H1 (cell line): ENCODE results near the gene ARHGEF10L. TPM values are rescaled to one million over a fixed set of nuclear protein-coding genes. Genes with fewer than 3 reads are reported as not detected.

ENCODE experiments used
- CTCF ChIA-PET: fragments of 300-600 bp; sonication (Branson Sonifier 250); formaldehyde crosslinking; loops from one replicate; lab custom pipeline; 2021; ENCODE audit not compliant: partially characterized antibody; lab: Charles Lee
- POLR2A ChIA-PET: fragments of 300-600 bp; sonication (Branson Sonifier 250); formaldehyde crosslinking; loops from one replicate; lab custom pipeline; 2021; ENCODE audit warnings: inconsistent platforms; ENCODE audit not compliant: partially characterized antibody; lab: Charles Lee
- DNase-seq, 2 experiments: peaks; one replicate each; pipeline versions ENCODE4 v3.0.0 to v3.0.0-alpha.2; 2010 to 2022; ENCODE audit warnings: low spot score in 2 of 2, low read depth in 1 of 2, mixed read lengths in 1 of 2
- FAIRE-seq: peaks from 2 replicates; lab custom pipeline; 2011; peaks lifted over from hg19 to GRCh38; lab: Jason Lieb, UNC
- H2AFZ ChIP-seq: 2 replicates; pipeline ENCODE4 v1.8.1; 2012; ENCODE audit warnings: low read length, inconsistent platforms
- H2AK5ac ChIP-seq: 2 replicates; pipeline ENCODE4 v1.6.1; 2013; ENCODE audit warnings: low read depth, low read length
- H2BK120ac ChIP-seq: replicated peaks from 2 replicates; pipeline ENCODE3; 2013; ENCODE audit warnings: low read depth, low read length, inconsistent platforms
- H2BK12ac ChIP-seq: 2 replicates; pipeline ENCODE4 v1.6.1; 2013; ENCODE audit warnings: low read depth, low read length
- H2BK15ac ChIP-seq: 2 replicates; pipeline ENCODE4 v1.6.1; 2013; ENCODE audit warnings: low read length
- H2BK20ac ChIP-seq: 2 replicates; pipeline ENCODE4 v1.6.1; 2013; ENCODE audit warnings: low read length
- H2BK5ac ChIP-seq: 2 replicates; pipeline ENCODE4 v1.6.1; 2013; ENCODE audit warnings: low read depth, low read length
- H3K14ac ChIP-seq: 2 replicates; pipeline ENCODE4 v1.6.1; 2013; ENCODE audit warnings: inconsistent platforms; ENCODE audit not compliant: insufficient read length
- H3K18ac ChIP-seq: 2 replicates; pipeline ENCODE4 v1.6.1; 2013; ENCODE audit warnings: low read length; ENCODE audit errors: extremely low read depth
- H3K23ac ChIP-seq: 2 replicates; pipeline ENCODE4 v1.6.1; 2013; ENCODE audit warnings: inconsistent platforms; ENCODE audit not compliant: insufficient read length
- H3K23me2 ChIP-seq: 2 replicates; pipeline ENCODE4 v1.6.1; 2013; ENCODE audit warnings: low read depth, low read length
- H3K27ac ChIP-seq: 2 replicates; pipeline ENCODE4 v1.6.1; 2011; ENCODE audit warnings: low read depth, low read length, inconsistent platforms
- H3K27me3 ChIP-seq, 4 experiments: replicated peaks in 1 of 4; 1 replicate in 1 of 4; 2 replicates in 3 of 4; pipeline versions ENCODE4 v1.6.1 to v1.8.1; 2011 to 2013; ENCODE audit warnings: low read length in 3 of 4, mild to moderate bottlenecking in 3 of 4, inconsistent platforms in 2 of 4, mixed read lengths in 2 of 4, moderate library complexity in 1 of 4; ENCODE audit not compliant: control insufficient read depth in 3 of 4, insufficient read depth in 3 of 4; ENCODE audit errors: extremely low read depth in 1 of 4
- H3K36me3 ChIP-seq, 4 experiments: 2 replicates each; pipeline versions ENCODE4 v1.6.1 to v1.8.1; 2011 to 2013; ENCODE audit warnings: mild to moderate bottlenecking in 4 of 4, low read length in 3 of 4, moderate library complexity in 2 of 4, control low read depth in 1 of 4, inconsistent platforms in 1 of 4; ENCODE audit not compliant: insufficient read depth in 4 of 4, control insufficient read depth in 2 of 4
- H3K4ac ChIP-seq: replicated peaks from 2 replicates; pipeline ENCODE3; 2013; ENCODE audit warnings: low read length, low read depth, mixed read lengths, inconsistent platforms; ENCODE audit not compliant: insufficient read length
- H3K4me1 ChIP-seq, 4 experiments: replicated peaks in 1 of 4; 1 replicate in 1 of 4; 2 replicates in 3 of 4; pipeline versions ENCODE4 v1.6.1 to v1.8.1; 2011 to 2013; ENCODE audit warnings: low read length in 3 of 4, inconsistent platforms in 2 of 4, mixed read lengths in 1 of 4; ENCODE audit not compliant: insufficient read depth in 4 of 4, control insufficient read depth in 3 of 4
- H3K4me2 ChIP-seq, 2 experiments: 2 replicates each; pipeline versions ENCODE4 v1.6.1 to v1.8.1; 2011 to 2013; ENCODE audit warnings: low read depth in 2 of 2, low read length in 2 of 2, control low read depth in 1 of 2, inconsistent platforms in 1 of 2, mild to moderate bottlenecking in 1 of 2; ENCODE audit not compliant: insufficient read depth in 1 of 2
- H3K4me3 ChIP-seq, 4 experiments: fragments of 200-600, 300-600 bp in 1 of 4; sonication (generic), shearing (Covaris generic), sonication (Bioruptor Twin) in 1 of 4; 2 replicates each; pipeline versions ENCODE4 v1.5.1 to v1.8.1; 2011 to 2016; ENCODE audit warnings: low read length in 4 of 4, low read depth in 3 of 4, control low read depth in 2 of 4, inconsistent platforms in 2 of 4, mild to moderate bottlenecking in 2 of 4, mixed read lengths in 1 of 4, moderate library complexity in 1 of 4; ENCODE audit not compliant: insufficient read depth in 2 of 4; ENCODE audit errors: extremely low read depth in 1 of 4
- H3K56ac ChIP-seq: replicated peaks from 2 replicates; pipeline ENCODE3; 2013; ENCODE audit warnings: low read depth, mild to moderate bottlenecking, mixed read lengths, low read length, inconsistent platforms; ENCODE audit not compliant: insufficient read length
- H3K79me1 ChIP-seq: 2 replicates; pipeline ENCODE4 v1.6.1; 2013; ENCODE audit warnings: low read depth, low read length, control low read depth
- H3K79me2 ChIP-seq, 2 experiments: 2 replicates each; pipeline versions ENCODE4 v1.6.1 to v1.8.1; 2012 to 2013; ENCODE audit warnings: low read length in 2 of 2, mild to moderate bottlenecking in 2 of 2, inconsistent platforms in 1 of 2; ENCODE audit not compliant: insufficient read depth in 2 of 2, control insufficient read depth in 1 of 2
- H3K9ac ChIP-seq, 4 experiments: replicated peaks in 1 of 4; 1 replicate in 1 of 4; 2 replicates in 3 of 4; pipeline versions ENCODE4 v1.6.1 to v1.8.1; 2011 to 2013; ENCODE audit warnings: low read depth in 3 of 4, low read length in 3 of 4, control low read depth in 2 of 4, mild to moderate bottlenecking in 2 of 4, moderate library complexity in 2 of 4, inconsistent platforms in 1 of 4; ENCODE audit errors: extremely low read depth in 1 of 4
- H3K9me3 ChIP-seq, 2 experiments: 2 replicates each; pipeline versions ENCODE4 v1.6.1 to v1.8.1; 2012 to 2013; ENCODE audit warnings: mild to moderate bottlenecking in 2 of 2, moderate library complexity in 2 of 2, control low read depth in 1 of 2, inconsistent platforms in 1 of 2, low read depth in 1 of 2, low read length in 1 of 2, mixed read lengths in 1 of 2; ENCODE audit not compliant: insufficient read depth in 2 of 2
- H4K20me1 ChIP-seq, 2 experiments: replicated peaks in 1 of 2; 2 replicates each; pipeline versions ENCODE3 to v1.8.1; 2011 to 2013; ENCODE audit warnings: inconsistent platforms in 2 of 2, low read length in 2 of 2, mild to moderate bottlenecking in 1 of 2; ENCODE audit not compliant: insufficient read depth in 2 of 2, control insufficient read depth in 1 of 2
- H4K5ac ChIP-seq: 2 replicates; pipeline ENCODE4 v1.6.1; 2013; ENCODE audit warnings: low read length, low read depth, mixed read lengths, inconsistent platforms; ENCODE audit not compliant: insufficient read length
- H4K8ac ChIP-seq: 2 replicates; pipeline ENCODE4 v1.8.0; 2013; ENCODE audit warnings: mild to moderate bottlenecking, moderate library complexity, low read length, inconsistent platforms; ENCODE audit not compliant: insufficient read depth; ENCODE audit errors: extremely low read depth
- H4K91ac ChIP-seq: replicated peaks from 2 replicates; pipeline ENCODE3; 2013; ENCODE audit warnings: low read length, mixed read lengths, inconsistent platforms; ENCODE audit not compliant: insufficient read length
- CBX8 ChIP-seq: fragments of 300-800, 300-1000 bp; sonication (generic); IDR thresholded peaks from 2 replicates; pipeline ENCODE4 v1.7.1; 2016; ENCODE audit warnings: low read depth, low read length, borderline replicate concordance
- GABPA ChIP-seq: IDR thresholded peaks from 2 replicates; pipeline ENCODE4 v1.6.1; 2011; ENCODE audit warnings: mild to moderate bottlenecking, low read length, moderate library complexity, borderline replicate concordance; ENCODE audit not compliant: insufficient read depth
- GTF2F1 ChIP-seq: IDR thresholded peaks from 2 replicates; pipeline ENCODE4 v1.6.1; 2012; ENCODE audit warnings: low read depth, low read length, improper control_type of control experiment, borderline replicate concordance
- HDAC2 ChIP-seq, 2 experiments: fragments of 300-600 bp in 1 of 2; sonication (generic) in 1 of 2; IDR thresholded peaks; 2 replicates each; pipeline ENCODE4 v1.6.1; 2011 to 2012; ENCODE audit warnings: low read depth in 2 of 2, low read length in 2 of 2, mild to moderate bottlenecking in 2 of 2, moderate library complexity in 2 of 2, borderline replicate concordance in 1 of 2, inconsistent platforms in 1 of 2
- KDM1A ChIP-seq: fragments of 200-600, 300-600 bp; sonication (generic); IDR thresholded peaks from 2 replicates; pipeline ENCODE4 v1.7.1; 2016; ENCODE audit warnings: mild to moderate bottlenecking, low read length, borderline replicate concordance
- SP2 ChIP-seq: IDR thresholded peaks from 2 replicates; pipeline ENCODE4 v1.6.1; 2012; ENCODE audit warnings: mild to moderate bottlenecking, low read length, inconsistent platforms
- TEAD4 ChIP-seq: IDR thresholded peaks from 2 replicates; pipeline ENCODE4 v1.6.1; 2012; ENCODE audit warnings: low read depth, low read length, inconsistent platforms, mixed read lengths
- YY1 ChIP-seq: IDR thresholded peaks from 2 replicates; pipeline ENCODE4 v1.6.1; 2011; ENCODE audit warnings: low read depth, mild to moderate bottlenecking, low read length
- WGBS, 2 experiments: shearing (Covaris generic) in 1 of 2; methylation state at CpG; one replicate each; pipeline versions ENCODE4 v1.1.6 to v1.1.7; 2013 to 2015; ENCODE audit warnings: low lambda C conversion rate in 2 of 2, mixed read lengths in 2 of 2, inconsistent platforms in 1 of 2, low coverage in 1 of 2, missing lambda C conversion rate in 1 of 2; ENCODE audit not compliant: insufficient replicate concordance in 2 of 2, insufficient coverage in 1 of 2, insufficient read length in 1 of 2; ENCODE audit errors: extremely low coverage in 1 of 2, missing lambda C conversion rate in 1 of 2; 5-methylcytosine and 5-hydroxymethylcytosine counted together
- polyA plus RNA-seq, 7 experiments: library from polyadenylated mRNA; depleted of rRNA in 3 of 7; stranded (reverse) in 5 of 7; unstranded in 2 of 7; fragments of >200 nt in 5 of 7; fragments of 200-250 nt in 2 of 7; gene quantifications; 1 replicate in 5 of 7; 2 replicates in 1 of 7; 4 replicates in 1 of 7; pipeline versions ENCODE4 v1.2.1 to v1.2.3, GENCODE V29; 2011 to 2013; ENCODE audit warnings: missing spikeins in 2 of 7, mixed read lengths in 2 of 7
- total RNA-seq: library from RNA; stranded (reverse); fragmentation: NEBNext Ultra II Directional; extraction: Animal tissue kit (Norgen Biotek cat#: 25700); gene quantifications from 2 replicates; pipeline ENCODE4 v1.2.1, GENCODE V29; 2021

ARHGEF10L gene
- total and polyA plus RNA-seq, 2 of the 8 experiments (the other 6 are each of a cell fraction or from before 2014, with no cell fraction given), result 33.6 to 39.6 TPM

DNA sequence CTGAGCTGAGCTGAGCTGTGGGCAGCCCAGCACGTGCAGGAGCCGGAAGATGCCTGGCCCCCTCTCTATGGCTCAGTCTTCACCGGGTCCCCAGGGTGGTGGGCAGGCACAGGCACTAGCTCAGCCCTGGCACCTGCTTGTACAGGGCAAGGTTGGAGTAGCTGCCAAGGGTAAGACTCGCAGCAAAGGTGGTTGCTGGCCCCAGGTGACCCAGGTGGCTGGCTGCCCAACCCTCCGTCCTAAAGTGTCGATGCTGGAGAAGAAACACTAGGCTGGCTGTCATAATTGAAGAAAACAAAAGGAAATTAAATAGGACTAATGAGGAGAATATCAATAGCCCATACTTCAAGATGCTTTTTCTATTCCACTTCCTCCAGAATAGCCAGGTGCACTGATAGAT is 138.5 kb downstream of the ARHGEF10L start:
- FAIRE-seq (no peak), DNase-seq (no peak)
- POLR2A ChIA-PET, result interaction anchor here (1.6 kb wide), 1 partner anchor 12 kb away, joined by 6 read pairs; no protein-coding TSS in a partner anchor
- Histone ChIP-seq H3K4ac (no peak overlapping the region), H3K79me2 (no peaks in the 10 kb centered on the region; a peak in 1 of 4 replicates), H3K23me2 (no peaks in the 10 kb centered on the region; the same call in 1 of the 2 replicates), H2BK120ac (no peak overlapping the region), H2BK20ac (no peak overlapping the region), H4K91ac (no peak overlapping the region), H3K18ac (no peak overlapping the region), H3K36me3 (0 out of 8 replicates have a peak, but pooled peaks cover 0 to 2% (median 0%) of the 10 kb centered on the region in 4 experiments), H3K23ac (no peak overlapping the region), H4K20me1 (peaks cover 12 to 19% of the 10 kb centered on the region in 2 experiments), H3K27me3 (no peaks in the 10 kb centered on the region), H3K9me3 (no peaks in the 10 kb centered on the region), H4K5ac (no peak overlapping the region), H4K8ac (no peak overlapping the region), H2AK5ac (no peak overlapping the region), H2BK5ac (no peak overlapping the region), H3K79me1 (peaks cover 7% of the 10 kb centered on the region), H3K56ac (no peak overlapping the region), H3K4me1 (no peaks in the 10 kb centered on the region), H3K9ac (no peak overlapping the region), H3K27ac (no peak overlapping the region), H3K14ac (no peak overlapping the region), H2AFZ (no peak overlapping the region), H3K4me2 (no peak overlapping the region), H2BK15ac (no peak overlapping the region), H2BK12ac (no peak overlapping the region), H3K4me3 (no peak overlapping the region)
- CTCF ChIA-PET, result interaction anchor here (0.9 to 1.6 kb wide), 7 partner anchors 9 to 183 kb away, joined by 3 to 4 read pairs (median 3); no protein-coding TSS in a partner anchor
- WGBS, 2 experiments, result 93% methylated on average over 6 of the region's 6 CpGs; no CpG with 5 or more reads in 1 of the 2 experiments
- TF ChIP-seq HDAC2 (IDR thresholded peaks at IDR 0.05; ENCODE audit: borderline replicate concordance in 1 of 2, low read depth in 2 of 2, low read length in 2 of 2) (no peak), YY1 (no peak), CBX8 (no peak), GABPA (no peak), KDM1A (no peak), SP2 (no peak), GTF2F1 (no peak), TEAD4 (no peak)
